SK-N-SH treated with all-trans-retinoic acid at 6 μM for 48 hours (cell line): ENCODE measurements around the gene PTCD1.

Experiments
- ATAC-seq: fragments of 200-7000 bp; cut with Tn5 transposase; 3 replicates; pipeline ENCODE4 v1.9.1; 2020; ENCODE audit warnings: mild to moderate bottlenecking, moderate library complexity
- ARNTL ChIP-seq: fragments of 450-650 bp; formaldehyde crosslinking; IDR thresholded peaks from 2 replicates; pipeline ENCODE4 v1.5.0; 2020; ENCODE audit warnings: low read depth, mild to moderate bottlenecking, moderate library complexity, borderline replicate concordance
- BACH2 ChIP-seq: fragments of 250-450 bp; sonication (Bioruptor Pico); IDR thresholded peaks from 2 replicates; pipeline ENCODE4 v1.9.0; 2021; ENCODE audit warnings: mild to moderate bottlenecking, borderline replicate concordance
- CREB5 ChIP-seq: fragments of 250-450 bp; sonication (Bioruptor Pico); IDR thresholded peaks from 2 replicates; pipeline ENCODE4 v1.5.1; 2020; ENCODE audit warnings: low read depth, mild to moderate bottlenecking, moderate library complexity
- ESRRG ChIP-seq: fragments of 250-450 bp; sonication (Bioruptor Pico); IDR thresholded peaks from 2 replicates; pipeline ENCODE4 v1.6.1; 2021; ENCODE audit warnings: mild to moderate bottlenecking
- GLIS3 ChIP-seq: fragments of 250-450 bp; sonication (Bioruptor Pico); IDR thresholded peaks from 2 replicates; pipeline ENCODE4 v1.5.0; 2020; ENCODE audit warnings: mild to moderate bottlenecking, moderate library complexity
- PATZ1 ChIP-seq: fragments of 250-450 bp; sonication (Bioruptor Pico); IDR thresholded peaks from 2 replicates; pipeline ENCODE4 v1.8.0; 2020; ENCODE audit warnings: mild to moderate bottlenecking, moderate library complexity, borderline replicate concordance
- POU6F1 ChIP-seq: fragments of 250-450 bp; sonication (Bioruptor Pico); IDR thresholded peaks from 2 replicates; pipeline ENCODE4 v1.8.0; 2021; ENCODE audit warnings: low read depth, mild to moderate bottlenecking, moderate library complexity, borderline replicate concordance
- PPARA ChIP-seq: fragments of 250-450 bp; sonication (Bioruptor Pico); IDR thresholded peaks from 2 replicates; pipeline ENCODE4 v1.5.0; 2020; ENCODE audit warnings: mild to moderate bottlenecking, borderline replicate concordance
- RARB ChIP-seq: fragments of 250-450 bp; sonication (Bioruptor Pico); IDR thresholded peaks from 2 replicates; pipeline ENCODE4 v1.8.0; 2021; ENCODE audit warnings: mild to moderate bottlenecking, moderate library complexity
- SNAI2 ChIP-seq: fragments of 250-450 bp; sonication (Bioruptor Pico); IDR thresholded peaks from 2 replicates; pipeline ENCODE4 v1.5.0; 2020; ENCODE audit warnings: mild to moderate bottlenecking, moderate library complexity
- TCF4 ChIP-seq: fragments of 250-450 bp; sonication (Bioruptor Pico); IDR thresholded peaks from 2 replicates; pipeline ENCODE4 v1.8.0; 2021; ENCODE audit warnings: mild to moderate bottlenecking, moderate library complexity, borderline replicate concordance
- TOX ChIP-seq: fragments of 250-450 bp; sonication (Bioruptor Pico); IDR thresholded peaks from 2 replicates; pipeline ENCODE4 v1.8.0; 2021; ENCODE audit warnings: mild to moderate bottlenecking, moderate library complexity, borderline replicate concordance
- TSHZ2 ChIP-seq: fragments of 250-450 bp; sonication (Bioruptor Pico); IDR thresholded peaks from 2 replicates; pipeline ENCODE4 v1.5.0; 2020; ENCODE audit warnings: mild to moderate bottlenecking, moderate library complexity
- ZC3H10 ChIP-seq: fragments of 250-450 bp; sonication (Bioruptor Pico); IDR thresholded peaks from 2 replicates; pipeline ENCODE4 v1.5.1; 2021; ENCODE audit warnings: mild to moderate bottlenecking, moderate library complexity
- ZNF565 ChIP-seq: fragments of 450-650 bp; formaldehyde crosslinking; conservative IDR thresholded peaks from 2 replicates; pipeline ENCODE4 v1.5.0; 2020; ENCODE audit warnings: low read depth, mild to moderate bottlenecking, moderate library complexity
- ZNF70 ChIP-seq: fragments of 450-650 bp; formaldehyde crosslinking; IDR thresholded peaks from 2 replicates; pipeline ENCODE4 v1.5.0; 2020; ENCODE audit warnings: mild to moderate bottlenecking, moderate library complexity
- ZNF8 ChIP-seq: fragments of 450-650 bp; formaldehyde crosslinking; IDR thresholded peaks from 2 replicates; pipeline ENCODE4 v1.5.0; 2020; ENCODE audit warnings: mild to moderate bottlenecking, moderate library complexity
- TF ChIP-seq, protein P1 (sequence below): fragments of 250-450 bp; sonication (Bioruptor Pico); IDR thresholded peaks from 2 replicates; pipeline ENCODE4 v1.5.1; 2021; ENCODE audit warnings: mild to moderate bottlenecking, moderate library complexity

Gene PTCD1

DNA sequence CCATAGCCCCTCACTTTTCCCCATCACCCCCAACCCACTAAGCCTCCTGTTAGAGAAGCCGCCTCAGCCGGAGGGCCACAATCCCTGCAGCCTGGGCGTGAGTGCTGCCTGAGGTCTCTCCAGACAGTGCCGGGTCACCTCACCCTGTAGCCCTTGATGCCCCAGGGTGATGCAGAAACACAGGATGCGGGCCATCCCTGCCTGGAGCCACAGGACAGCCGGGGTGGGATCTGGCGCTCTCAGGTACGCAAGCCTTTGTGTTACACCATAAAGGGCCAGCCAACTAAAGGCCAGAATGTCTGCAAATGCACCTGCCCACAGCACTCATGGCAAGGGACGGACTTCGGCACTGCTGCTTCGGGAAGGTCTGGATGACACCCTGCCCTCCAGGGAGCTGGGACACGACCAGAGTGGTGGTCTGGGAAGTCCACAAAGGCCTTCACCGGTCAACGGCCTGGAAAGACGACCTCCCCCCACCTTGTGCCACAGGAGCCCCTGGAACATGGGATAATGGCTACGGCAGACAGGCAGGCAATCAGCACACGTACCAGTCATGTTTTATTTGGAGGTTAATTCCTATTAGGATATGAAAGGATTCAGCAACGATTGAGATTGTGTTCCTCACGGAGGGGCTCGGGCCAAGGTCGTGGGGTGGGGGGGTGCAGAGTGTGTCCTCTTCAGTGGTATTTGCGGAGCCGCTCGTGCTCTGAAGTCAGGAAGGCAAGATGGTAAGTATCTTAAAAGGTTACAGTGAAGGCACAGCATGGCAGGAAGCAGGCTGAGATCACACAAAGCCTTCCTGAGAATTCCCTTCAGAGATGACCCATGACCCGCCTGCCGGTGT is 19.3 kb upstream of the PTCD1 start:
- ATAC-seq: no peak
- TF ChIP-seq ZC3H10 (CRISPR knock-in tag) (no peak), ZNF565 (CRISPR knock-in tag) (no peak), PATZ1 (CRISPR knock-in tag) (no peak), ZNF70 (CRISPR knock-in tag) (no peak), ARNTL (no peak), PPARA (no peak), TCF4 (no peak), ZNF8 (CRISPR knock-in tag) (no peak), SNAI2 (CRISPR knock-in tag) (no peak), POU6F1 (CRISPR knock-in tag) (no peak), ESRRG (CRISPR knock-in tag) (no peak), BACH2 (CRISPR knock-in tag) (no peak), GLIS3 (CRISPR knock-in tag) (no peak)
- TF ChIP-seq, all 23 proteins: peak for 0

DNA sequence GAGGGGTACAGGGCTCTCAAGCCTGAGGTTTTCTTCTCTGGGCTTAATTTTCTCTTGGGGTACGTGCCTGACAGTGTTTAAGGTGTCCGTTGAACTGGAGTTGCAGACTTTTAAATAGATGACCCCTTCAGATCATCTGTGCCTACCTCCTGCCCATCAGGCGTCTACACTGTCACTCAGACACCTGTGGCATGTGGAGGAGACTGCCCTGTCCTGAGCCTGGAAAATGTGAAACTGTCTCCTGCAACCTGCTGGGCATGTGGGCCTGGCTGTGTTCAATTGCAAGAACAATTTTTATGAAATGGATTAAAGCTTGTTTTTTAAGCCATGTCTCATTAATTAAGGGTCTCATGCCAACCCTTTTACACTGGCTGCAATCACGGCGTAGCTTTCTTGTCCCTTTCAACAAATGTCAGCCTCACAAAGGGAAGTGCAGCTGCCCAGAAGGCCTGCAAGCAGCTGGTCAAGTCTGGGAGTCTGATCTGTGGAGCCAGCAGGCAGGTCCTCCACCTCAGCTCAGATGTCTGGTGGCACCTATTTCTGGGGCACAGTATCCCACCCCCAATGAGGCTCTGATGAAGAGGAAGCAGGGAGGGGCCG is 18.6 kb upstream of the PTCD1 start:
- TF ChIP-seq ZNF8 (CRISPR knock-in tag) (no peak), GLIS3 (CRISPR knock-in tag) (no peak), TOX (CRISPR knock-in tag) (no peak), PATZ1 (CRISPR knock-in tag) (no peak), TSHZ2 (CRISPR knock-in tag) (no peak), CREB5 (no peak), PPARA (no peak), RARB (no peak), POU6F1 (CRISPR knock-in tag) (no peak), ARNTL (no peak), SNAI2 (CRISPR knock-in tag) (no peak), BACH2 (CRISPR knock-in tag) (no peak)
- TF ChIP-seq, protein P1, sequence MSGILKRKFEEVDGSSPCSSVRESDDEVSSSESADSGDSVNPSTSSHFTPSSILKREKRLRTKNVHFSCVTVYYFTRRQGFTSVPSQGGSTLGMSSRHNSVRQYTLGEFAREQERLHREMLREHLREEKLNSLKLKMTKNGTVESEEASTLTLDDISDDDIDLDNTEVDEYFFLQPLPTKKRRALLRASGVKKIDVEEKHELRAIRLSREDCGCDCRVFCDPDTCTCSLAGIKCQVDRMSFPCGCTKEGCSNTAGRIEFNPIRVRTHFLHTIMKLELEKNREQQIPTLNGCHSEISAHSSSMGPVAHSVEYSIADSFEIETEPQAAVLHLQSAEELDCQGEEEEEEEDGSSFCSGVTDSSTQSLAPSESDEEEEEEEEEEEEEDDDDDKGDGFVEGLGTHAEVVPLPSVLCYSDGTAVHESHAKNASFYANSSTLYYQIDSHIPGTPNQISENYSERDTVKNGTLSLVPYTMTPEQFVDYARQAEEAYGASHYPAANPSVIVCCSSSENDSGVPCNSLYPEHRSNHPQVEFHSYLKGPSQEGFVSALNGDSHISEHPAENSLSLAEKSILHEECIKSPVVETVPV (CRISPR knock-in tag): no peak

More for the DNA sequence above, 18.6 kb upstream of the PTCD1 start:
- no peak for ATAC-seq
